ENCODE results near the gene TLR5.

GRCh38 chr1:223089250-223089649 lies 53.8 kb downstream of the TLR5 start:
- TF ChIP-seq CTCF (IDR thresholded peaks at IDR 0.05), result no peak
- no peak for TF ChIP-seq EZH2phosphoT487 (IDR thresholded peaks at IDR 0.05; ENCODE audit: borderline replicate concordance, low read depth)
- no peak for TF ChIP-seq YY1 (IDR thresholded peaks at IDR 0.05; ENCODE audit: low read depth)
- TF ChIP-seq EP300 (IDR thresholded peaks at IDR 0.05; ENCODE audit: borderline replicate concordance in 1 of 2, low read depth in 1 of 2, low read length in 1 of 2), result no peak
- TF ChIP-seq POLR2AphosphoS5 (IDR thresholded peaks at IDR 0.05; ENCODE audit: low read depth, low read length), result no peak
- no peak for TF ChIP-seq FOXM1 (IDR thresholded peaks at IDR 0.05; ENCODE audit: low read depth)
- no peak for TF ChIP-seq GATA2 (CRISPR knock-in tag; IDR thresholded peaks at IDR 0.05)
- no peak for TF ChIP-seq ZBTB33 (IDR thresholded peaks at IDR 0.05; ENCODE audit: borderline replicate concordance, low read depth)
- TF ChIP-seq CHD2 (IDR thresholded peaks at IDR 0.05; ENCODE audit: low read length, partially characterized antibody), result no peak
- no peak for TF ChIP-seq PBX3 (IDR thresholded peaks at IDR 0.05)
